GM23338 (cell line): ENCODE results near the gene MAP1LC3A. TPM values are rescaled to one million over a fixed set of nuclear protein-coding genes. Genes with fewer than 3 reads are reported as not detected.

Experiments used
- ATAC-seq: fragments of 200-7000 bp; cut with Tn5 transposase; 3 replicates; pipeline ENCODE4 v1.9.1; 2020
- DNase-seq: peaks from one replicate; pipeline ENCODE4 v3.0.0-alpha.2; 2015; ENCODE audit warnings: low spot score
- H2AFZ ChIP-seq: fragments of 200-600 bp; sonication (generic); 2 replicates; pipeline ENCODE4 v1.8.0; 2016; ENCODE audit warnings: antibody characterized with exemption, mild to moderate bottlenecking, moderate library complexity
- H3F3A ChIP-seq: fragments of 200-600 bp; sonication (generic); replicated peaks from 2 replicates; pipeline ENCODE4 v1.8.0; 2017; ENCODE audit warnings: antibody characterized with exemption, mixed run types, low read depth
- H3K27ac ChIP-seq: fragments of 200-600 bp; sonication (generic); 2 replicates; pipeline ENCODE4 v1.6.1; 2016; ENCODE audit warnings: low read depth
- H3K27me3 ChIP-seq: fragments of 200-600 bp; sonication (generic); 2 replicates; pipeline ENCODE4 v1.8.0; 2016; ENCODE audit warnings: mild to moderate bottlenecking, mixed run types, moderate library complexity; ENCODE audit not compliant: insufficient read depth
- H3K36me3 ChIP-seq: fragments of 200-600 bp; sonication (generic); 2 replicates; pipeline ENCODE4 v1.8.0; 2016; ENCODE audit warnings: mild to moderate bottlenecking; ENCODE audit not compliant: insufficient read depth
- H3K4me1 ChIP-seq: fragments of 200-600 bp; sonication (generic); 2 replicates; pipeline ENCODE4 v1.8.0; 2016; ENCODE audit warnings: mild to moderate bottlenecking, moderate library complexity; ENCODE audit not compliant: insufficient read depth
- H3K4me2 ChIP-seq: fragments of 200-600 bp; sonication (generic); 2 replicates; pipeline ENCODE4 v1.7.1; 2017; ENCODE audit warnings: mixed run types
- H3K4me3 ChIP-seq: fragments of 200-600 bp; sonication (generic); 2 replicates; pipeline ENCODE4 v1.6.1; 2016; ENCODE audit warnings: mixed run types
- H3K79me2 ChIP-seq: fragments of 200-600 bp; sonication (generic); replicated peaks from 2 replicates; pipeline ENCODE4 v1.8.0; 2017; ENCODE audit warnings: mild to moderate bottlenecking; ENCODE audit not compliant: insufficient read depth
- H3K9me2 ChIP-seq: fragments of 200-600 bp; sonication (generic); 2 replicates; pipeline ENCODE4 v1.8.0; 2017; ENCODE audit not compliant: insufficient read depth
- H4K20me1 ChIP-seq: fragments of 200-600 bp; sonication (generic); replicated peaks from 2 replicates; pipeline ENCODE4 v1.8.0; 2017; ENCODE audit warnings: mild to moderate bottlenecking; ENCODE audit not compliant: insufficient read depth
- H3K27ac Mint-ChIP-seq: 2 replicates; pipeline ENCODE4 v1.8.0; 2020; ENCODE audit warnings: inconsistent platforms, mild to moderate bottlenecking, moderate library complexity, mixed read lengths
- H3K27me3 Mint-ChIP-seq: 3 replicates; pipeline ENCODE4 v1.8.0; 2022; ENCODE audit warnings: low read depth, mild to moderate bottlenecking, moderate library complexity, mixed read lengths, inconsistent platforms; ENCODE audit not compliant: insufficient read depth, poor library complexity
- H3K36me3 Mint-ChIP-seq: 3 replicates; pipeline ENCODE4 v1.8.0; 2021; ENCODE audit warnings: low read depth, mild to moderate bottlenecking, inconsistent platforms, moderate library complexity, mixed read lengths
- H3K4me1 Mint-ChIP-seq: 3 replicates; pipeline ENCODE4 v1.8.0; 2020; ENCODE audit warnings: mild to moderate bottlenecking, inconsistent platforms, mixed read lengths
- H3K4me3 Mint-ChIP-seq: 3 replicates; pipeline ENCODE4 v1.8.0; 2021; ENCODE audit warnings: moderate library complexity, mild to moderate bottlenecking, inconsistent platforms, mixed read lengths
- H3K9me3 Mint-ChIP-seq: 3 replicates; pipeline ENCODE4 v1.8.0; 2020; ENCODE audit warnings: moderate library complexity, mild to moderate bottlenecking, inconsistent platforms, mixed read lengths
- CREB1 ChIP-seq: fragments of 250-450 bp; sonication (Bioruptor Pico); IDR thresholded peaks from 2 replicates; pipeline ENCODE4 v1.5.0; 2020; ENCODE audit warnings: low read depth, mild to moderate bottlenecking, moderate library complexity
- CTCF ChIP-seq, 2 experiments: fragments of 200-600 bp in 1 of 2; sonication (generic) in 1 of 2; conservative IDR thresholded peaks; 2 replicates each; pipeline versions ENCODE4 v1.5.1 to v1.6.1; 2016 to 2017; ENCODE audit warnings: antibody characterized with exemption in 2 of 2, low read depth in 2 of 2, mild to moderate bottlenecking in 2 of 2, moderate library complexity in 1 of 2
- ETS1 ChIP-seq: IDR thresholded peaks from 2 replicates; pipeline ENCODE4 v1.6.1; 2016; ENCODE audit warnings: antibody characterized with exemption
- EZH2 ChIP-seq: fragments of 200-600 bp; sonication (generic); IDR thresholded peaks from one replicate; pipeline ENCODE4 v1.8.0; 2017; ENCODE audit warnings: antibody characterized with exemption, mild to moderate bottlenecking, low read depth; ENCODE audit not compliant: unreplicated experiment
- EZH2phosphoT487 ChIP-seq: fragments of 200-600 bp; sonication (generic); IDR thresholded peaks from one replicate; pipeline ENCODE4 v1.8.1; 2018; ENCODE audit warnings: antibody characterized with exemption; ENCODE audit not compliant: unreplicated experiment
- JUNB ChIP-seq: IDR thresholded peaks from one replicate; pipeline ENCODE4 v1.6.1; 2016; ENCODE audit warnings: antibody characterized with exemption; ENCODE audit not compliant: unreplicated experiment
- NANOG ChIP-seq: IDR thresholded peaks from 2 replicates; pipeline ENCODE4 v1.6.1; 2016; ENCODE audit warnings: antibody characterized with exemption, borderline replicate concordance
- POLR2AphosphoS5 ChIP-seq: IDR thresholded peaks from 2 replicates; pipeline ENCODE4 v1.6.1; 2016; ENCODE audit warnings: antibody characterized with exemption, low read depth
- REST ChIP-seq: IDR thresholded peaks from one replicate; pipeline ENCODE4 v1.6.1; 2018; ENCODE audit warnings: antibody characterized with exemption; ENCODE audit not compliant: unreplicated experiment
- STAT1 ChIP-seq: IDR thresholded peaks from one replicate; pipeline ENCODE4 v1.6.1; 2016; ENCODE audit warnings: antibody characterized with exemption; ENCODE audit not compliant: unreplicated experiment
- ZNF114 ChIP-seq: fragments of 250-450 bp; sonication (Bioruptor Pico); IDR thresholded peaks from 2 replicates; pipeline ENCODE4 v1.5.0; 2020; ENCODE audit warnings: mild to moderate bottlenecking, moderate library complexity
- ZNF331 ChIP-seq: fragments of 250-450 bp; sonication (Bioruptor Pico); IDR thresholded peaks from 2 replicates; pipeline ENCODE4 v1.5.0; 2020; ENCODE audit warnings: low read depth, mild to moderate bottlenecking, moderate library complexity
- ZNF462 ChIP-seq: fragments of 250-450 bp; sonication (Bioruptor Pico); IDR thresholded peaks from 2 replicates; pipeline ENCODE4 v1.5.0; 2020; ENCODE audit warnings: mild to moderate bottlenecking, moderate library complexity
- polyA plus RNA-seq: library from polyadenylated mRNA; unstranded; fragments of >200 nt; fragmentation: Nextera tagmentation; extraction: Ambion mirVana; gene quantifications from 2 replicates; pipeline ENCODE4 v1.2.1, GENCODE V29; 2016
- total RNA-seq: library from RNA; depleted of rRNA; stranded (reverse); fragments of >200 nt; shearing (Covaris generic); gene quantifications from 2 replicates; pipeline ENCODE4 v1.2.3, GENCODE V29; 2014

The MAP1LC3A gene
- total and polyA plus RNA-seq, 2 experiments from 2014 or later, result 15.2 to 15.9 TPM

GRCh38 chr20:34526466-34526865 lies 32.1 kb upstream of the MAP1LC3A start:
- no peak overlapping the region for H2AFZ ChIP-seq
- Mint-ChIP-seq H3K27ac (no peak overlapping the region), H3K9me3 (no peaks in the 10 kb centered on the region), H3K27me3 (peaks cover 4% of the 10 kb centered on the region), H3K4me3 (no peak overlapping the region), H3K36me3 (peaks cover 48% of the 10 kb centered on the region), H3K4me1 (peaks cover 8% of the 10 kb centered on the region)
- no peak for TF ChIP-seq ZNF114 (CRISPR knock-in tag)
- no peak for TF ChIP-seq EZH2
- no peak for TF ChIP-seq ZNF462 (CRISPR knock-in tag)
- no peak for TF ChIP-seq ETS1
- TF ChIP-seq STAT1, result no peak
- TF ChIP-seq REST, result no peak
- no peak for TF ChIP-seq JUNB
- no peak for TF ChIP-seq NANOG
- TF ChIP-seq EZH2phosphoT487, result no peak
- no peak for TF ChIP-seq CREB1
- no peak for TF ChIP-seq POLR2AphosphoS5
- no peak for TF ChIP-seq CTCF (conservative IDR thresholded peaks at IDR 0.05; ENCODE audit: low read depth in 2 of 2)
- TF ChIP-seq ZNF331, result no peak
- H3K27ac ChIP-seq, result no peak overlapping the region
- peaks cover 40% of the 10 kb centered on the region for H3K79me2 ChIP-seq
- H3K4me1 ChIP-seq, result no peaks in the 10 kb centered on the region; the same call in 1 of the 2 replicates
- H3K4me2 ChIP-seq, result no peak overlapping the region
- H3K36me3 ChIP-seq, result peaks cover 5% of the 10 kb centered on the region; the same call in 1 of the 2 replicates
- no peak overlapping the region for H3K4me3 ChIP-seq
- peaks cover 40% of the 10 kb centered on the region for H4K20me1 ChIP-seq
- no peaks in the 10 kb centered on the region for H3K27me3 ChIP-seq
- DNase-seq, result no peak
- H3K9me2 ChIP-seq, result no peaks in the 10 kb centered on the region
- H3F3A ChIP-seq, result no peaks in the 10 kb centered on the region; the same call in 1 of the 2 replicates
- no peak for ATAC-seq
